ENCODE results near the gene UXT. TPM values are rescaled to one million over a fixed set of nuclear protein-coding genes. Genes with fewer than 3 reads are reported as not detected.
"Not testable (repeated sequence)": the region's sequence is repeated elsewhere in the genome, so short reads cannot be mapped to it uniquely, and the experiment has no call there.

Gene UXT
- total RNA-seq (2014; rRNA removed; shearing (Covaris generic)): 241 and 269 TPM in 2 replicates
- polyA plus RNA-seq (2014; cell fraction: nucleus; rRNA removed): 195 and 196 TPM in 2 replicates

DNA sequence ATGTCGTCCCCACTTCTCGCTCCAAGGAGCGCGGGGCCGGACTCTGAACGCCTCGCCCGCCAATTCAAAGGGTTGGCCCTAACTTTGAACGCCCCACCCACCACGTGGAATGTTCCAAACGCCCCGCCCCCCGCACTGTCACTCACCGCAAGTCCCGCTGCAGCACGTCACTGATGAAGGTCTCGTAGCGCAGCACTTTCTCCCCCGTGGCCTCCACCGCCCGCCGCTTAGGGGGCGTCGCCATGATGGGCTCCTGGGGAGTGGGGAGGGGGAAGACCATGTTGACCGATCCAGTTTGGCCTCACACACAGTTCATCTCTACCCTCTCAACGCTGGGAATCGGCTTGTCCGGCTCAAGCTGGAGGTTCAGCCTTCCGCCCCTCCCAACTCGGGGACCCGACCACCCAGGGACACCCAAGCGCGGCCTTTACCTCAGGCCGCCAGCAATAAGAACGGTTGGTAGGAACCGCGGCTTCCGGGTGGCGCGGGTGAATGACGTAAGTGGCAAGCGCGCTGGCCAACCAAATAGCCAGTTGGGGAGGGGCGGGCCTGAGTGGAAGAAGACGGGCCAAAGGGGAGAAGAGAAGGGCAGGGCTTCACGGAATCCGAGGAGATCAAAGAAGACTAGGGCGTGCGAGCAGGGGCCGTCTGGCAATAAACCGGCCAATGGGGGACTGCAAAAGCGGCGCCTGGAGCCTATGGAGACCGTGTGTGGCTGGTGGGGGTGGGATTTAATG is at the start of gene UXT:
Gene UXT (minus strand): TSS at position 497 of the 737 bp plus-strand sequence. CDS start 253 bp downstream, at position 244.
- DNase-seq (ENCODE audit: extremely low read depth, low read depth): peak; percentile 95

DNA sequence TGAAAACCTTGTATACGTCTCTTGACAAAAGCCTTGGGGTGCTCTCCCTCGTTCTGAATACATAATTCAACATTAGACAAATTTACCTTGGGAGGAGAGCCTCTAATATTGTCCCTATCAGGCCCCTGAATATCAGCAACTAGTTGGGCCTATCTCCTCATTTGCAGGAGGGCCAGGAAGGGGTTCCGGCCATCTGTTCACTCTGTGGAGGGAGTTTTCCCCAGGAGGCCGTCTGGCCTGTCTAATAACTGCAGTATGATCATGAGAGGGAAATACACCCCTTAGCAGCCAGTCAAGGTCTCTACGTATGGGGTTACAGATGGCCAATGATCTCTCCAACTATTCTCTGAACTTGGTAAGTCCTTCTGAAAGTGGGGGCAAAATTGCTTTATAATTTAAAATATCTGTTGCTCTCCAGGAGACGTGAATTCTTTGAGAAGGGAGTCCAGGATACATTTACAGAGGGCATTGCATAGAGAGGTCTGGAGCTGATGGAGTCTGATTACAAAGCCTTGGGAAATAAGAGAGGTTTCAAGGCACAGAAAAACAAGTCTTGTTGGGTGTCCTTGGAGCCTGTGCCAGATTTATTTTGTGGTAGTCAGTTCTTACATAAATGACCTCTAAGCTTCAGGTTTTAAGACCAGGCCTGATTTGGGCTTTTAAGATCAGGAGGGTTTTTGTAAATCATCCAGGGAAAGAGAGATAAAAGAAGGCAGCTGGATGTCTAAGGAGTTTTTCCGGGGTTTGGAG is 48.2 kb upstream of the UXT start:
- no peak for DNase-seq (ENCODE audit: extremely low read depth, low read depth)

- no peak for DNase-seq (ENCODE audit: extremely low read depth, low read depth)
Measured at GRCh38 chrX:47706575-47706974, 47.6 kb upstream of the UXT start.

DNA sequence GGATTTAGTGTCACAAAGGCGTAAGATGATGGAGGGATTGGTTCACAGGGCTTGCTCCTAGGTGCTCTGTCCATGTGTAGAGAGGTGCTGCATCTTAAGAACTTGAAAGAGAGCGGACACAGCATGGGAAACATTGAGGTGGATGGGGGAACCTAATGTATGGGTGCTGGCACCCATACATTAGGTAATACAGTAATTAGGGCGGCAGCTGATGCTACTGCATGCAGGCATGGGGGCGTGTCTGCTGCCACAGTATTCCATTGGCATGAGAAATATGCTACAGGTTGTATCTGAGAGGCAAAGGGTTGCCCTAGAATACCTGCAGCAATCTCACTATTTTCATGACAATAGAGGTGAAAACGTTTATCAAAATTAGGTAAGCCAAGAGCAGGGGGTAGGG is 45.8 kb upstream of the UXT start:
- no peak for DNase-seq (ENCODE audit: extremely low read depth, low read depth)

DNA sequence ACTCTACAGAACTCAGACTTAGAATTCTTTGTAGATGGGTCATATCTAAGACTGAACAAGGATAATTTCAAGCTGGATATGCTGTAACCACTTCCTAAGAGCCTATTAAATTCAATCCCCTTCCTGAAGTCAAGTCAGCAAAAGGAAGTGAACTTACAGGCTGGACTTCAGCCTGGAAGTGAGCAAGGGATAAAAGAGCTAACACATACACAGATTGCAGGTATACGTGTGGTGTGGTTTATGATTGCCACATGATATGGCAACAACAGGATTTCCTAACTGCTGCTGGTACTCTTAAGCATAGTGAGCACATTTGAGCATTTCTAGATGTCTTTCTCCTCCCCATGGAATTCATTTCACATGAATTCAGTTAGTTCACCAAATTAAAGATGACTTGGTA is 38.2 kb upstream of the UXT start:
- no peak for DNase-seq (ENCODE audit: extremely low read depth, low read depth)

DNA sequence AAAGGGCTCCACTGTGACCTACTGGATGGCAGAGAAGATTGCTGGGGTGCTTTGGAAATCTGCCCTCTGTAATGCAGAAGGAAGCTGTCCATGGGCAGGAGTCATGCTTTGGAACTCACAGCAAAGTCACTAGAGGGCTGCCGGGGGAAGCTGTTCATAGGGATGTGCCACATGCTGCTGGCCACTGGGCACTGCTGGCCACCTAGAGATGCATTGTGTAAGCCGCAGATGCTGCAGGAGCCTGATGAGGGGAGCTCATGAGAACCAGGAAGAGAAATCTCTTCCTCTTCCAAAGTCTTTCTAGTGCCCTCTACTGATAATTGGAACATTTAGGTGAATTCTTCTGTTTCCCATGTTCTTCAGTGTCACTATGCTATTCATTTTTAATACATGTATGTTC is 31.2 kb upstream of the UXT start:
- DNase-seq (ENCODE audit: extremely low read depth, low read depth): no peak

GRCh38 chrX:47687263-47687662 is 28.3 kb upstream of the UXT start:
- no peak for DNase-seq (ENCODE audit: extremely low read depth, low read depth)

- DNase-seq (ENCODE audit: extremely low read depth, low read depth): no peak
Measured at GRCh38 chrX:47683829-47684205, 24.8 kb upstream of the UXT start.

DNA sequence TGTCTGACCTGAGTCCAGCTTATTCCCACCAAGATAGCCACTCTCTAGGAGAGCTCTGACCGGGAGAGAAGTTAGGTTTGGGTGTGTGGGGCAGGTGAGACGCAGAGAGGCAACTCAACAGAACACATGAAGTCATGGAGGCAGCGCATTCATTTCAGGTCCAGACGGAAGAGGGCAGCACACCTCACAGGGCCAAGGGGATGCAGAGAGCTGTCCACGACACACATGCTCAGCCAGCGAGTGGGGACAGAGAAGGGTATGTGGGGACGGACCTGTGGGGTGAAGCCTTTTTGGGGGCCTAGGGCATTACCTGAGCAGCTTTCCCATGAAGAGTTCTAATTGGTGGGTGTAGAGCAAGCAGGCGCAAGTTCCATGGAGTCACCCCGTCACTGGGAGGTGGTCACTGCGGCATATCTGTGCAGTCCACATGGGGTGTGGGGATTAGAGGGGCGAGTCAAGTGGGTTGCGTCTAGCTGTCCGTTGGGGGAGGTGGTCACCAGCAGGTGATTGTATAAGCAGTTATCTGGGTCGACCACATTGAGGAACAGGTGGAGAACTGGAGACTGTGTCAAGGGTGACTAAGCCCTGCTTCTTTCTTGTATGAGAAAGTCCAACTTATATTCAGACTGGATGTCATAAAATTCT is 24.3 kb upstream of the UXT start:
- DNase-seq (ENCODE audit: extremely low read depth, low read depth): no peak

- not testable (repeated sequence) for DNase-seq (ENCODE audit: extremely low read depth, low read depth)
Measured at GRCh38 chrX:47675959-47676859, 17.2 kb upstream of the UXT start.

GRCh38 chrX:47674776-47675175 is 15.8 kb upstream of the UXT start:
- no peak for DNase-seq (ENCODE audit: extremely low read depth, low read depth)

DNA sequence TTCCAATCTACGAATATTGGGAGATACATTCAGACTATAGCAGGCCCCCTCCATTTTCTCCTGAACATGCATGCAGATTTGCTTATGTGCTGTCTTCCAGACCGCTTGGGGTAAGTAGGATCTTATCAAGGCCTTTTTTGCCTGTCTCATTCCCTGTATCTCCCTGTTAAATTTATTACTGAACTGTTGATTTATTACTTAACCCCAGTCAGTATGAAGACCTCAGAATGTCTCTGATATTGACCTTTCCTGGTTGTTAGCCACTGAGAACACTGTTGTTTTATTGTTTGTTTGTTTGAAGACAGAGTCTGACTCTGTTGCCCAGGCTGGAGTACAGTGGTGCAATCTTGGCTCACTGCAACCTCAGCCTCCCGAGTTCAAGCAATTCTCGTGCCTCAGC is 6.8 kb upstream of the UXT start:
- not testable (repeated sequence) for DNase-seq (ENCODE audit: extremely low read depth, low read depth)

GRCh38 chrX:47664737-47665136 is 5.8 kb upstream of the UXT start:
- DNase-seq (ENCODE audit: extremely low read depth, low read depth): no peak

- peak; percentile 16 for DNase-seq (ENCODE audit: extremely low read depth, low read depth)
Measured at GRCh38 chrX:47662144-47662657, 3.2 kb upstream of the UXT start.

DNA sequence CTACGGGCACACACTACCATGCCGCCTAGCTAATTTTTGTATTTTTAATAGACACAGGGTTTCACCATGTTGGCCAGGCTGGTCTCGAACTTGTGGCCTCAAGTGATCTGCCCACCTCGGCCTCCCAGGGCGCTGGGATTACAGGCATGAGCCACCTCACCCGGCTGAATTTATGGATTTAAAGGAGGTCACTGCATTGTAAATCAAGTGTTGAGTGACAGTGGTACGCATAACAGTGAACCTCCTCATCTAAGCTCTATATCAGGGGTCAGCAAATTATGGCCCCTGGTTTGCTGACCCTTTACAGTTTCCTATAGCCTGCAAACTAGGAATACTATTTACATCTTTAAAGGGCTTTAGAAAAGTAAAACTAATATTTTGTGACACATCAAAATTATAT is 2.6 kb upstream of the UXT start:
- DNase-seq (ENCODE audit: extremely low read depth, low read depth): no peak

- DNase-seq (ENCODE audit: extremely low read depth, low read depth): no peak
Measured at GRCh38 chrX:47659421-47659726, 394 bp upstream of the UXT start.

- DNase-seq (ENCODE audit: extremely low read depth, low read depth): no peak
Measured at GRCh38 chrX:47658301-47658683, 688 bp downstream of the UXT start.

GRCh38 chrX:47651043-47651905 is 7.7 kb downstream of the UXT start:
- no peak for DNase-seq (ENCODE audit: extremely low read depth, low read depth)

DNA sequence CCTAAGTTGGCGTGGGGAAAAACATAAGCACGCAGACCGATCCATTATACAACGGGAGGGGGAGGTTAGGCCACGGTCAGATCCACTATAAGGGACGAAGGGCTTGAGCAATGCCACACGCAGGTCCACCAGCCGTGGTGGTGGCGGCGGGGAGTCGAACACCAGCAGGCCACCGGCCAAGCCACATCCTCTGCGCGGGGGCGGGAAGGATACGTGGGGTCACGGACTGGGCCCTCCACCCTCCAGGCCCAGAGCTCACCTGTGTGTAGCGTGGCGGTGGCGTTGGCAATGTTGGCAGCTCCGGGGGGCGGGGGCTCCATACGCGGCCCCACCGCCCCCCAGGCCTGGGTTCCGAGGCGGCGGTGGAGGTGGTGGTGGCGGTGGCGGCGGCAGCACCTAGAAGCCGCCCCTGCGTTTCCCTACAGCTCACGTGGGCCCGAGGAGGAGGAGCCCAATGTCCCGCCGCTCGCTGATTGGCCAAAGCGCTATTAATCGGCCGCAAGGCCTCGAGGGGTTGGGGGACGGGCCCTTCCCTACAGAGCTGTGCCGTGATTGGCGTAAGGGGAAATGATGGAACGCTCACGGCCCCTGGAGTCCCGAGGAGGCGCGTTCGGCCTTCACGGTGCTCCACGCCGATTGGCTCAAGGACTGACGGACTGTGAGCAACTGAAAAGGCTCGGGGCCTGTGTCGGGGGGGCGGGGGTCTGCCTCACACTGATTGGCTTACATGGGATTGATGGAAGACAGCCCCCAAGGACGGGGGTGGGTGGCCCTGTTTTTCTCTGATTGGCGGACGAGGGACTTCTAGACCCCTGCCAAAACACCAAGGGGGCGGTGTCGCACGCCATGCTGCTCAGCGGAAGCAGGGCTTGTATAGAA is 8.6 kb downstream of the UXT start, which contains the start of gene ELK1:
Gene ELK1 (minus strand): TSS at position 400 of the 879 bp plus-strand sequence. CDS start 9,122 bp downstream, outside the sequence.
- DNase-seq (ENCODE audit: extremely low read depth, low read depth): peak; percentile 96
